Activated gamma-delta T cell treated with Interleukin-2 at 50 U/mL for 16 hours (primary cell): ENCODE data around the gene SERPINB10.
"Not testable (repeated sequence)": the region's sequence is repeated elsewhere in the genome, so short reads cannot be mapped to it uniquely, and the experiment has no call there.

Experiments used
- DNase-seq: peaks from one replicate; pipeline ENCODE4 v3.0.0-alpha.2; 2020

The SERPINB10 gene

GRCh38 chr18:63894106-63894772 is 13.5 kb upstream of the SERPINB10 start:
- no peak for DNase-seq

GRCh38 chr18:63895190-63895589 is 12.6 kb upstream of the SERPINB10 start:
- no peak for DNase-seq

DNA sequence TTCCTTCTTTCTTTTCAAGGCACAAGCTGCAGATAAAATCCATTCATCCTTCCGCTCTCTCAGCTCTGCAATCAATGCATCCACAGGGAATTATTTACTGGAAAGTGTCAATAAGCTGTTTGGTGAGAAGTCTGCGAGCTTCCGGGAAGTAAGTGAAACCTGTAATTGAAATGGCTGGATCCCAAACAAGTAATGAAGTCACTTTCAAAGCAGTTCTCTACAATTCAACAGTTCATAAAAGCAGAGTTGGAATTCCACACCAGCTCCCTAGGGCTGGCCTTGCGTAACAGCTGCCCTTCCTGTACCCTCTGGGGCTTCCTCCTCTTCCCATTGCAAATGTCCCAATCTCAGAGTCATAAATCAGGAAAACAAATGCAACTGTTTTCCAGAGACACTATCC is 10.7 kb upstream of the SERPINB10 start:
- DNase-seq: no peak

GRCh38 chr18:63899206-63899605 is 8.6 kb upstream of the SERPINB10 start:
- no peak for DNase-seq

DNA sequence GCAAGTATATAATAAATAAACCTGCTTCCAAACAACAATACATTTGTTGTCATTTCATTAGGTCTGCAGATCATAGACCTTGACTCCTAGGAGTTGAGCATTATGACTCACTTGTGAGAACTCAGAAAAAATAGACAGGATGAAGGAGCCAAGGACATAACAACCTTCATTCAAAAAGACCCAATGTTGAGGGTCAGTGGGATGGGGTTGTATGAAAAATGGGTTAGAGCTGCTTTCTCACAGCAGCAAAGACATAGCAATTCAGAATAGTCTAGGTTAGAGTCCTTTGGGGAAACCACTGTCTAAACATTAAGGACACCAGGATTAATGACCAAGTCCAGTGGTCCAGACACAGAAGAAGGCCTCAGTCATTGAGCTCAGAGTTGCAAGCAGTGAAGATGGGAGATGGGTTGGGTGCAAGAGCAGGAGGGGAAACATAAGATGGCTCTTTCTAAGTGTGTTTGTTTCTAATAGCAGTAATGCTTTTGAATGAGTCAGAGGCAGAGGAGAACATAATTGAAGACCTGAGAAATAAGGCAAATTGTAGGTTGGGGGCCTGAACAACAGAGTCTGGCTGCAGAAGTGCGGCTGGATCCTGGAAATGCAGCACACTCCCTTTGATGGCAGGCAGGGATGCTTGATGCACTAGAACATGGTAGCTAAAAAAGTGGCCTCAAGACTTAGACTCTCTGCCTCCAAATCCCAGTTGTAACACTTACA is 3.7 kb upstream of the SERPINB10 start:
- no peak for DNase-seq

- no peak for DNase-seq
Observed at GRCh38 chr18:63904694-63905093, 3.1 kb upstream of the SERPINB10 start.

GRCh38 chr18:63905361-63905760 is 2.4 kb upstream of the SERPINB10 start:
- DNase-seq: no peak

DNA sequence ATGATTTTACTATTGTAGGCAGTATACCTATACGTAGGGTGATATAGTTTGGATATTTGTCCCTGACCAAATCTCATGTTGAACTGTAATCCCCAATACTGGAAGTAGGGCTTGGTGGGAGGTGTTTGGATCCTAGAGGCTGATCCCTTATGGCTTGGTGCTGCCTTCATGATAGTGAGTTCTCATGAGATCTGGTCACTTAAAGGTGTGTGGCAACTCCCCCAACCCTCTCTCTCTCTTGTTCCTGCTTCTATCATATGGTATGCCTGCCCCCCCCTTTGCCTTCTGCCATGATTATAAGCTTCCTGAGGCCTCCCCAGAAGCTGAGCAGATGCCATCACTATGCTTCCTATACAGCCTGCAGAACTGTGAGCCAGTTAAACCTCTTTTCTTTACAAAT is 1.7 kb upstream of the SERPINB10 start:
- no peak for DNase-seq

- DNase-seq: no peak
Observed at GRCh38 chr18:63908858-63909257, 1.1 kb downstream of the SERPINB10 start.

GRCh38 chr18:63909870-63910269 is 2.1 kb downstream of the SERPINB10 start:
- no peak for DNase-seq

- DNase-seq: no peak
Observed at GRCh38 chr18:63917817-63918216, 10.1 kb downstream of the SERPINB10 start.

DNA sequence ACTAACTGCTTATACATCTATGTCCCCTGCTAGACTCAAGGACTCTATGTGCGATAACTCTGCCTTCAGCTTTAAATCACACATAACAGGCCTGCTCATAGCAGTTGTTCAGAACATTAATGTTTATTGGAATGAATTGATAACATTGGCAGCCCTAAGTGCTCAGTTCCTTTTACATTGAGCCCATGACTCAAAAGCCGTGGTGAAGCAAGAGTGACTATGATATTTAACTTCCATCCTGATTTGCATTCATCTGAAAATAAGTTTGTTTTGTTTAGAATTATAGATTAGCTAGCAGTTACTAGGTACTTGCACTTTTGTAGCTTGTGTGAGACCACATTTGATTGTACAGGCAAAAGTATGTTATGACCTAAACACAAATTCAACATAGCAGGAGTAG is 14.3 kb downstream of the SERPINB10 start:
- DNase-seq: no peak

- no peak for DNase-seq
Observed at GRCh38 chr18:63924551-63924950, 16.8 kb downstream of the SERPINB10 start.

DNA sequence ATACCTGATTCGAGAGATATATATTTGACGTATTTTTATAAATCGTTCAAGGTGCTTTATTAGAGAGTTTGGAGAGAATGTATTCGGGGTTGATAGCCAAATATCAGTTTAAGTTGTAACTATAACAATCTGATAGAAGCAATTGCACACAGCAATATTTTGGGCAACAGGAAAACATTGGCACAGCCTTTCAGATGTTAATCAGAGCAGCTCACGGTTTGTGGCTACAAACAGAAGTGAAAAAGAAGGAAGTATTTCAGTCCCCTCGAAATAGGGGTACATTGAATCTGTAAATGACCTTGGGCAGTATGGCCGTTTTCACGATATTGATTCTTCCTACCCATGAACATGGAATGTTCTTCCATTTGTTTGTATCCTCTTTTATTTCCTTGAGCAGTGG is 20.6 kb downstream of the SERPINB10 start:
- no peak for DNase-seq

DNA sequence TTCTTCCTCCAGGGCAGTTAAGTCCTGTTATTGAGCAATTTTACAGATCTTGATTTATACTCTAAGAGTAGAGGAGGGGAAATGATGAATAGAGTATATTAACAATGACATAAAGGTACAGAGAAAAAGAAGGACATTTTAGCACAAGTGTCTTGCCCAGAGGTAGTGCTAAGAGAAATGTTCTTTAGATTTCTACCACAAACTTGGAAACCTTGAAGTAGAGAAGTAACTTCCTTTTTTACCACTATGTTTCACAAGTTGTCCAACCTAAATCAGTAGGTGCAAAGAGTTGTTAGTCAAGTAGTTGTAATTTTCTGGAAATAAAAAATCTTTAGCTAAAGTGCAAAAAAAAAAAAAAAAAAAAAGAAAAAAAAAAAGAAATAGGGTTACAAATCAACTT is 21.6 kb downstream of the SERPINB10 start:
- not testable (repeated sequence) for DNase-seq

- DNase-seq: no peak
Observed at GRCh38 chr18:63930773-63931354, 23.1 kb downstream of the SERPINB10 start.

DNA sequence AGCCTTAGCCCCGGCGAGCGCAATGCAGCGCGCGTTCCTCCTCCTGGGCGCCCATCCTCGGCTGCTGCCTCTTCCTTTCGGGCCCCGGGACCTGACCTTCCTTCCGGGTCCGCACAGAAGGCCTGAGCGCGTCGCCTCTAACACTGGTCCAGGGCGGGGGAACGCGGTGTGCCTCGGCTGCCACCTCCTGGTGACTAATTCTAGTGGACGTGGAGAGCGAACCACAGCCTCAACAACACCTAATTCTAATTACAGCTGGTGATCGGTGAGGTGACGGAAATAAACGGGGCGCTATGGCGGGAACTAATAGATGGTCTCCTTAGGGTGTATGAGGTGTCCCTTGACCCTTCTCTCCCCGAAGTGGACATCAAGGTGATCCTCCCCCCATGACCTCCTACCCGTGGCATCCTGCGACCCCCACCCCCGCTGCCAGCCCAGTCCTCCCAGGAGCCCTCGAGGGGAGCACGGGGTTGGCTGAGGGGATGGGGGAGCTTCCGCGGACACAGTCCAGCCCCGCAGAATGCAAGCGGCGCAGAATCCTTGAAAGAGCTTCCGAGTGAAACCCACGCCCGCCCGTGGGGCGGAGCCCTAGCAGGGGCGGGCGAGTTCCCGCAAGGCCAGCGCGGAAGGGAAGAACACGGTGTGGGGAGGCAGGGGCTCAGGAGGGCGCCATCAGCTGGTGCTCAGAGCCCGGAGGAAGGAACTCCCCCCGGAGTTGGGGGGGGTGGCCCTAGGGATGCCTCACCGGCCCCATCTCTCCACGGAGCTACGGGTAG is 28.6 kb downstream of the SERPINB10 start:
- DNase-seq: peak; percentile 8

- DNase-seq: no peak
Observed at GRCh38 chr18:63936932-63937393, 29.2 kb downstream of the SERPINB10 start.

DNA sequence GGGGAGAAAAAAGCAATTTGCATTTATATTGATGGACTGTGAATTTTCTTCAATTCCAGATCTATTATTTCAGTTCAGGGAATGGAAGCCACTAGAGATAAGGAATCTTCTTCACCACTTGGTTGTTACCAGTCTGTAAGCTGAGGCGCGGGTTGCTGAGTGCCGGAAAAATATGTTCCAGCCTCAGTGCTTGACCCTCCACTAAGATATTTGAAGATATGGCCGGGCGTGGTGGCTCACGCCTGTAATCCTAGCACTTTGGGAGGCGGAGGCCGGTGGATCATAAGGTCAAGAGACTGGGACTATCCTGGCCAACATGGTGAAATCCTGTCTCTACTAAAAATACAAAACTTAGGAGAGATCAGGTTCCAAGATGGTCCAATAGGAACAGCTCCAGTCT is 32.2 kb downstream of the SERPINB10 start:
- DNase-seq: no peak

- DNase-seq: not testable (repeated sequence)
Observed at GRCh38 chr18:63940543-63941050, 32.8 kb downstream of the SERPINB10 start.

DNA sequence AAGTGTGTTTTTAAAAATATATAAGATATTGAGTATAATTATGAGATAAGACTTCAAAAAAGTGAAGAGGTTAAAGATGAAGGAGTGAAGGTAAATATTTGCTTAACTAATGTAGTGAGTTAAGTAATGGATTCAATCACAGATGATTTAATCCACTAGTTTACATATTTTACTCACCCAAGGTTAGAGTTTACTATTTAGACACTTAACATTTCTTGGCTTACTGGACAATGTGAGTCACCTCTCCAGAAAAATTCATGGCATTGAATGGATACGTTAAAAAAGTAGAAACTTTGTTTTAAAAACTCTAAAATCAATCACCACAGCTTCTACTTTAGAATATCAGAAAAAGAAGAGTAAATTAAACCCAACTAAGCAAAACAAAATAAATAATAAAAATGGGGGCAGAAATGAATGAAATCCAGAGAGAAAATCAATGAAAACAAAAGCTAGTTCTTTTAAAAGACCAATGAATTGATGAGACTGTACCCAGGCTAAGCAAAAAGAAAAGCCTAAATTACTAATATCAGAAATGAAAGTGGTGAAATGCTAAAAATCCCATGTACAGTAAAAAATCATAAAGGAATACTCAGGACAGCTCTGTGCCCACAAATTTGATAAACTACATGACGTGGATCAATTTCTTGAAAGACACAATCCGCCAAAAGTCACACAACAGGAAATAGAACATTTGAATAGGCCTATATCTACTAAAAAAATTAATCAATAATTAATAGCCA is 39.5 kb downstream of the SERPINB10 start:
- no peak for DNase-seq

DNA sequence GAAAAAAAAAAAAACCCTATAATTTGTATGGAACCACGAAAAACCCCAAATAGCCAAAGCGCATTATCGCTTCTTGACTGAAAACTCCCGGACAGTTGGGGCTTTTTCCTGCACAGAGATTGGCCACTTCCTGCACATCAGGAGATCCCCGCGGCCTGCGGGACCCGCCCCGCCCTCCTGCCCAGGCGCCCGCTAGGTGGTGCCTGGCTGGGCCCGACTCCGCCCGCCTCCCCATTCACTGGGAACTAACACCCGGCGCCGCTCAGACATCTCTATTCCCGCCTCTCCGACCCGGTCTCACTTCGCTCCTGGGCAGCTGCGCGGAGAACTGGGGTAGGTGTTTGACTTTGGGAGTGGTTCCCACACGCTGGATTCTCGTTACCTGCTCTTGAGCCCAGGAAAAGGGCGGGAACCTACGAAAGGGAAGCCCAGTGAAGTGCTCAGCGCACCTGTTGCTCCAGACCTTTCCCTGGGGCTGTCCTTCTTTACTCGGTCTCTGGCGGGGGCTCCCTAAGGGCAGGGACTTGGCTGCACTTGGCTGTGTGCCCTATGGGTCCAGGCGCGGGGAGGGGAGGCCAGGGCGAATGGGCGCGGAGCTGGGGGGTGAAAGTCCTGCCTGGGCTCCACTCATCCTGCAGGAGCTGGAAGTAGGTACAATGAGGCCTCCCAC is 41.4 kb downstream of the SERPINB10 start, which contains the start of gene HMSD:
Gene HMSD, plus strand, starts transcription at position 234 of the 670 bp plus-strand sequence. CDS start 4,155 bp downstream, outside the sequence.
- DNase-seq: peak; percentile 31
